Measurements from ENCODE around the gene MRPL48.

Gene MRPL48

GRCh38 chr11:73804712-73805111 is 17.0 kb downstream of the MRPL48 start:
- FAIRE-seq (peak; percentile 9), DNase-seq (ENCODE audit: insufficient read length) (no peak)
- TF ChIP-seq POLR2A (IDR thresholded peaks at IDR 0.05; ENCODE audit: low read depth, low read length) (no peak), POLR2AphosphoS5 (IDR thresholded peaks at IDR 0.05; ENCODE audit: low read depth, low read length) (no peak), TAF1 (IDR thresholded peaks at IDR 0.05; ENCODE audit: borderline replicate concordance, low read depth, low read length) (no peak)

- FAIRE-seq (no peak), DNase-seq (ENCODE audit: insufficient read length) (no peak)
- no peak for TF ChIP-seq TAF1 (IDR thresholded peaks at IDR 0.05; ENCODE audit: borderline replicate concordance, low read depth, low read length)
- TF ChIP-seq POLR2AphosphoS5 (IDR thresholded peaks at IDR 0.05; ENCODE audit: low read depth, low read length) = no peak
- no peak for TF ChIP-seq POLR2A (IDR thresholded peaks at IDR 0.05; ENCODE audit: low read depth, low read length)
Observed at GRCh38 chr11:73808052-73808451, 20.4 kb downstream of the MRPL48 start.

GRCh38 chr11:73810637-73811036 is 23.0 kb downstream of the MRPL48 start:
- TF ChIP-seq POLR2AphosphoS5 (IDR thresholded peaks at IDR 0.05; ENCODE audit: low read depth, low read length) (no peak), TAF1 (IDR thresholded peaks at IDR 0.05; ENCODE audit: borderline replicate concordance, low read depth, low read length) (no peak), POLR2A (IDR thresholded peaks at IDR 0.05; ENCODE audit: low read depth, low read length) (no peak)
- FAIRE-seq = no peak
- DNase-seq (ENCODE audit: insufficient read length) = no peak

- no peak for FAIRE-seq
- TF ChIP-seq POLR2A (IDR thresholded peaks at IDR 0.05; ENCODE audit: low read depth, low read length) = no peak
- no peak for TF ChIP-seq POLR2AphosphoS5 (IDR thresholded peaks at IDR 0.05; ENCODE audit: low read depth, low read length)
- TF ChIP-seq TAF1 (IDR thresholded peaks at IDR 0.05; ENCODE audit: borderline replicate concordance, low read depth, low read length) = no peak
- no peak for DNase-seq (ENCODE audit: insufficient read length)
Observed at GRCh38 chr11:73812234-73812633, 24.6 kb downstream of the MRPL48 start.

GRCh38 chr11:73814812-73815211 is 27.1 kb downstream of the MRPL48 start:
- FAIRE-seq = no peak

GRCh38 chr11:73818846-73819245 is 31.2 kb downstream of the MRPL48 start:
- no peak for FAIRE-seq
- DNase-seq (ENCODE audit: insufficient read length) = no peak
- TF ChIP-seq POLR2A (IDR thresholded peaks at IDR 0.05; ENCODE audit: low read depth, low read length) (no peak), TAF1 (IDR thresholded peaks at IDR 0.05; ENCODE audit: borderline replicate concordance, low read depth, low read length) (no peak)

More at GRCh38 chr11:73814812-73815211, 27.1 kb downstream of the MRPL48 start:
- no peak for DNase-seq (ENCODE audit: insufficient read length)
- TF ChIP-seq TAF1 (IDR thresholded peaks at IDR 0.05; ENCODE audit: borderline replicate concordance, low read depth, low read length) (no peak), POLR2A (IDR thresholded peaks at IDR 0.05; ENCODE audit: low read depth, low read length) (no peak), POLR2AphosphoS5 (IDR thresholded peaks at IDR 0.05; ENCODE audit: low read depth, low read length) (no peak)

GRCh38 chr11:73830261-73830660 is 42.6 kb downstream of the MRPL48 start:
- no peak for DNase-seq (ENCODE audit: insufficient read length)
- FAIRE-seq = no peak
- TF ChIP-seq TAF1 (IDR thresholded peaks at IDR 0.05; ENCODE audit: borderline replicate concordance, low read depth, low read length) (no peak), POLR2A (IDR thresholded peaks at IDR 0.05; ENCODE audit: low read depth, low read length) (no peak), POLR2AphosphoS5 (IDR thresholded peaks at IDR 0.05; ENCODE audit: low read depth, low read length) (no peak)

- no peak for DNase-seq (ENCODE audit: insufficient read length)
- TF ChIP-seq POLR2A (IDR thresholded peaks at IDR 0.05; ENCODE audit: low read depth, low read length) = no peak
- no peak for TF ChIP-seq POLR2AphosphoS5 (IDR thresholded peaks at IDR 0.05; ENCODE audit: low read depth, low read length)
- no peak for TF ChIP-seq TAF1 (IDR thresholded peaks at IDR 0.05; ENCODE audit: borderline replicate concordance, low read depth, low read length)
- no peak for FAIRE-seq
Observed at GRCh38 chr11:73833067-73833466, 45.4 kb downstream of the MRPL48 start.

- TF ChIP-seq POLR2AphosphoS5 (IDR thresholded peaks at IDR 0.05; ENCODE audit: low read depth, low read length) = no peak
- no peak for TF ChIP-seq TAF1 (IDR thresholded peaks at IDR 0.05; ENCODE audit: borderline replicate concordance, low read depth, low read length)
- TF ChIP-seq POLR2A (IDR thresholded peaks at IDR 0.05; ENCODE audit: low read depth, low read length) = no peak
- FAIRE-seq (no peak), DNase-seq (ENCODE audit: insufficient read length) (no peak)
Observed at GRCh38 chr11:73838443-73839122, 50.9 kb downstream of the MRPL48 start.

GRCh38 chr11:73839123-73839457 is 51.4 kb downstream of the MRPL48 start:
- DNase-seq (ENCODE audit: insufficient read length) (no peak), FAIRE-seq (no peak)
- TF ChIP-seq POLR2AphosphoS5 (IDR thresholded peaks at IDR 0.05; ENCODE audit: low read depth, low read length) (no peak), POLR2A (IDR thresholded peaks at IDR 0.05; ENCODE audit: low read depth, low read length) (no peak)

- DNase-seq (ENCODE audit: insufficient read length) (no peak), FAIRE-seq (no peak)
- TF ChIP-seq POLR2A (IDR thresholded peaks at IDR 0.05; ENCODE audit: low read depth, low read length) (no peak), POLR2AphosphoS5 (IDR thresholded peaks at IDR 0.05; ENCODE audit: low read depth, low read length) (no peak), TAF1 (IDR thresholded peaks at IDR 0.05; ENCODE audit: borderline replicate concordance, low read depth, low read length) (no peak)
Observed at GRCh38 chr11:73851046-73851764, 63.5 kb downstream of the MRPL48 start.

GRCh38 chr11:73852049-73852448 is 64.4 kb downstream of the MRPL48 start:
- FAIRE-seq (peak; percentile 51), DNase-seq (ENCODE audit: insufficient read length) (no peak)
- TF ChIP-seq POLR2AphosphoS5 (IDR thresholded peaks at IDR 0.05; ENCODE audit: low read depth, low read length) (no peak), TAF1 (IDR thresholded peaks at IDR 0.05; ENCODE audit: borderline replicate concordance, low read depth, low read length) (no peak), POLR2A (IDR thresholded peaks at IDR 0.05; ENCODE audit: low read depth, low read length) (no peak)

Measured in GM12892 (cell line).